ENCODE data around the gene ARID1B. TPM values are rescaled to one million over a fixed set of nuclear protein-coding genes. Genes with fewer than 3 reads are reported as not detected.

Gene ARID1B
- total and polyA plus RNA-seq, 2 of the 13 experiments (the other 11 are each of a cell fraction or from before 2014, with no cell fraction given), result 20.1 to 32.6 TPM

DNA sequence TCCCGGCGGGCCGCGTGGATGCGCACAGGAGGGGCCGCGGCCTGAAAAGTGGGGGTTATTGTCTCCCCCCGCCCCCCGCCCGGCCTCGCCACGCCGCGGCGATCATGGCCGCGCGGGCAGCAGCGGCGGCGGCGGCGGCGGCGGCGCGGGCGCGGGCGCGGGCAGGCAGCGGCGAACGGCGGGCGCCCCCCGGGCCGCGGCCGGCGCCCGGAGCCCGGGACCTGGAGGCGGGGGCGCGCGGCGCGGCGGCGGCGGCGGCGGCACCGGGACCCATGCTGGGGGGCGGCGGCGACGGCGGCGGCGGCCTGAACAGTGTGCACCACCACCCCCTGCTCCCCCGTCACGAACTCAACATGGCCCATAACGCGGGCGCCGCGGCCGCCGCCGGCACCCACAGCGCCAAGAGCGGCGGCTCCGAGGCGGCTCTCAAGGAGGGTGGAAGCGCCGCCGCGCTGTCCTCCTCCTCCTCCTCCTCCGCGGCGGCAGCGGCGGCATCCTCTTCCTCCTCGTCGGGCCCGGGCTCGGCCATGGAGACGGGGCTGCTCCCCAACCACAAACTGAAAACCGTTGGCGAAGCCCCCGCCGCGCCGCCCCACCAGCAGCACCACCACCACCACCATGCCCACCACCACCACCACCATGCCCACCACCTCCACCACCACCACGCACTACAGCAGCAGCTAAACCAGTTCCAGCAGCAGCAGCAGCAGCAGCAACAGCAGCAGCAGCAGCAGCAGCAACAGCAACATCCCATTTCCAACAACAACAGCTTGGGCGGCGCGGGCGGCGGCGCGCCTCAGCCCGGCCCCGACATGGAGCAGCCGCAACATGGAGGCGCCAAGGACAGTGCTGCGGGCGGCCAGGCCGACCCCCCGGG, 637 bp downstream of the ARID1B start (continued):
- TF ChIP-seq, protein P1, sequence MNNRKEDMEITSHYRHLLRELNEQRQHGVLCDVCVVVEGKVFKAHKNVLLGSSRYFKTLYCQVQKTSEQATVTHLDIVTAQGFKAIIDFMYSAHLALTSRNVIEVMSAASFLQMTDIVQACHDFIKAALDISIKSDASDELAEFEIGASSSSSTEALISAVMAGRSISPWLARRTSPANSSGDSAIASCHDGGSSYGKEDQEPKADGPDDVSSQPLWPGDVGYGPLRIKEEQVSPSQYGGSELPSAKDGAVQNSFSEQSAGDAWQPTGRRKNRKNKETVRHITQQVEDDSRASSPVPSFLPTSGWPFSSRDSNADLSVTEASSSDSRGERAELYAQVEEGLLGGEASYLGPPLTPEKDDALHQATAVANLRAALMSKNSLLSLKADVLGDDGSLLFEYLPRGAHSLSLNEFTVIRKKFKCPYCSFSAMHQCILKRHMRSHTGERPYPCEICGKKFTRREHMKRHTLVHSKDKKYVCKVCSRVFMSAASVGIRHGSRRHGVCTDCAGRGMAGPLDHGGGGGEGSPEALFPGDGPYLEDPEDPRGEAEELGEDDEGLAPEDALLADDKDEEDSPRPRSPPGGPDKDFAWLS (CRISPR knock-in tag; IDR thresholded peaks at IDR 0.05; ENCODE audit: borderline replicate concordance), result no peak
- TF ChIP-seq, protein P2, sequence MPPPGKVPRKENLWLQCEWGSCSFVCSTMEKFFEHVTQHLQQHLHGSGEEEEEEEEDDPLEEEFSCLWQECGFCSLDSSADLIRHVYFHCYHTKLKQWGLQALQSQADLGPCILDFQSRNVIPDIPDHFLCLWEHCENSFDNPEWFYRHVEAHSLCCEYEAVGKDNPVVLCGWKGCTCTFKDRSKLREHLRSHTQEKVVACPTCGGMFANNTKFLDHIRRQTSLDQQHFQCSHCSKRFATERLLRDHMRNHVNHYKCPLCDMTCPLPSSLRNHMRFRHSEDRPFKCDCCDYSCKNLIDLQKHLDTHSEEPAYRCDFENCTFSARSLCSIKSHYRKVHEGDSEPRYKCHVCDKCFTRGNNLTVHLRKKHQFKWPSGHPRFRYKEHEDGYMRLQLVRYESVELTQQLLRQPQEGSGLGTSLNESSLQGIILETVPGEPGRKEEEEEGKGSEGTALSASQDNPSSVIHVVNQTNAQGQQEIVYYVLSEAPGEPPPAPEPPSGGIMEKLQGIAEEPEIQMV (CRISPR knock-in tag; IDR thresholded peaks at IDR 0.05; ENCODE audit: low read depth), result peak; percentile 35; the same call in 1 of the 2 replicates
- TF ChIP-seq, protein P3, sequence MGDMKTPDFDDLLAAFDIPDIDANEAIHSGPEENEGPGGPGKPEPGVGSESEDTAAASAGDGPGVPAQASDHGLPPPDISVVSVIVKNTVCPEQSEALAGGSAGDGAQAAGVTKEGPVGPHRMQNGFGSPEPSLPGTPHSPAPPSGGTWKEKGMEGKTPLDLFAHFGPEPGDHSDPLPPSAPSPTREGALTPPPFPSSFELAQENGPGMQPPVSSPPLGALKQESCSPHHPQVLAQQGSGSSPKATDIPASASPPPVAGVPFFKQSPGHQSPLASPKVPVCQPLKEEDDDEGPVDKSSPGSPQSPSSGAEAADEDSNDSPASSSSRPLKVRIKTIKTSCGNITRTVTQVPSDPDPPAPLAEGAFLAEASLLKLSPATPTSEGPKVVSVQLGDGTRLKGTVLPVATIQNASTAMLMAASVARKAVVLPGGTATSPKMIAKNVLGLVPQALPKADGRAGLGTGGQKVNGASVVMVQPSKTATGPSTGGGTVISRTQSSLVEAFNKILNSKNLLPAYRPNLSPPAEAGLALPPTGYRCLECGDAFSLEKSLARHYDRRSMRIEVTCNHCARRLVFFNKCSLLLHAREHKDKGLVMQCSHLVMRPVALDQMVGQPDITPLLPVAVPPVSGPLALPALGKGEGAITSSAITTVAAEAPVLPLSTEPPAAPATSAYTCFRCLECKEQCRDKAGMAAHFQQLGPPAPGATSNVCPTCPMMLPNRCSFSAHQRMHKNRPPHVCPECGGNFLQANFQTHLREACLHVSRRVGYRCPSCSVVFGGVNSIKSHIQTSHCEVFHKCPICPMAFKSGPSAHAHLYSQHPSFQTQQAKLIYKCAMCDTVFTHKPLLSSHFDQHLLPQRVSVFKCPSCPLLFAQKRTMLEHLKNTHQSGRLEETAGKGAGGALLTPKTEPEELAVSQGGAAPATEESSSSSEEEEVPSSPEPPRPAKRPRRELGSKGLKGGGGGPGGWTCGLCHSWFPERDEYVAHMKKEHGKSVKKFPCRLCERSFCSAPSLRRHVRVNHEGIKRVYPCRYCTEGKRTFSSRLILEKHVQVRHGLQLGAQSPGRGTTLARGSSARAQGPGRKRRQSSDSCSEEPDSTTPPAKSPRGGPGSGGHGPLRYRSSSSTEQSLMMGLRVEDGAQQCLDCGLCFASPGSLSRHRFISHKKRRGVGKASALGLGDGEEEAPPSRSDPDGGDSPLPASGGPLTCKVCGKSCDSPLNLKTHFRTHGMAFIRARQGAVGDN (CRISPR knock-in tag; IDR thresholded peaks at IDR 0.05), result peak; percentile 47
- TF ChIP-seq, protein P4, sequence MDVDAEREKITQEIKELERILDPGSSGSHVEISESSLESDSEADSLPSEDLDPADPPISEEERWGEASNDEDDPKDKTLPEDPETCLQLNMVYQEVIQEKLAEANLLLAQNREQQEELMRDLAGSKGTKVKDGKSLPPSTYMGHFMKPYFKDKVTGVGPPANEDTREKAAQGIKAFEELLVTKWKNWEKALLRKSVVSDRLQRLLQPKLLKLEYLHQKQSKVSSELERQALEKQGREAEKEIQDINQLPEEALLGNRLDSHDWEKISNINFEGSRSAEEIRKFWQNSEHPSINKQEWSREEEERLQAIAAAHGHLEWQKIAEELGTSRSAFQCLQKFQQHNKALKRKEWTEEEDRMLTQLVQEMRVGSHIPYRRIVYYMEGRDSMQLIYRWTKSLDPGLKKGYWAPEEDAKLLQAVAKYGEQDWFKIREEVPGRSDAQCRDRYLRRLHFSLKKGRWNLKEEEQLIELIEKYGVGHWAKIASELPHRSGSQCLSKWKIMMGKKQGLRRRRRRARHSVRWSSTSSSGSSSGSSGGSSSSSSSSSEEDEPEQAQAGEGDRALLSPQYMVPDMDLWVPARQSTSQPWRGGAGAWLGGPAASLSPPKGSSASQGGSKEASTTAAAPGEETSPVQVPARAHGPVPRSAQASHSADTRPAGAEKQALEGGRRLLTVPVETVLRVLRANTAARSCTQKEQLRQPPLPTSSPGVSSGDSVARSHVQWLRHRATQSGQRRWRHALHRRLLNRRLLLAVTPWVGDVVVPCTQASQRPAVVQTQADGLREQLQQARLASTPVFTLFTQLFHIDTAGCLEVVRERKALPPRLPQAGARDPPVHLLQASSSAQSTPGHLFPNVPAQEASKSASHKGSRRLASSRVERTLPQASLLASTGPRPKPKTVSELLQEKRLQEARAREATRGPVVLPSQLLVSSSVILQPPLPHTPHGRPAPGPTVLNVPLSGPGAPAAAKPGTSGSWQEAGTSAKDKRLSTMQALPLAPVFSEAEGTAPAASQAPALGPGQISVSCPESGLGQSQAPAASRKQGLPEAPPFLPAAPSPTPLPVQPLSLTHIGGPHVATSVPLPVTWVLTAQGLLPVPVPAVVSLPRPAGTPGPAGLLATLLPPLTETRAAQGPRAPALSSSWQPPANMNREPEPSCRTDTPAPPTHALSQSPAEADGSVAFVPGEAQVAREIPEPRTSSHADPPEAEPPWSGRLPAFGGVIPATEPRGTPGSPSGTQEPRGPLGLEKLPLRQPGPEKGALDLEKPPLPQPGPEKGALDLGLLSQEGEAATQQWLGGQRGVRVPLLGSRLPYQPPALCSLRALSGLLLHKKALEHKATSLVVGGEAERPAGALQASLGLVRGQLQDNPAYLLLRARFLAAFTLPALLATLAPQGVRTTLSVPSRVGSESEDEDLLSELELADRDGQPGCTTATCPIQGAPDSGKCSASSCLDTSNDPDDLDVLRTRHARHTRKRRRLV (CRISPR knock-in tag; IDR thresholded peaks at IDR 0.05), result no peak
- TF ChIP-seq, protein P5, sequence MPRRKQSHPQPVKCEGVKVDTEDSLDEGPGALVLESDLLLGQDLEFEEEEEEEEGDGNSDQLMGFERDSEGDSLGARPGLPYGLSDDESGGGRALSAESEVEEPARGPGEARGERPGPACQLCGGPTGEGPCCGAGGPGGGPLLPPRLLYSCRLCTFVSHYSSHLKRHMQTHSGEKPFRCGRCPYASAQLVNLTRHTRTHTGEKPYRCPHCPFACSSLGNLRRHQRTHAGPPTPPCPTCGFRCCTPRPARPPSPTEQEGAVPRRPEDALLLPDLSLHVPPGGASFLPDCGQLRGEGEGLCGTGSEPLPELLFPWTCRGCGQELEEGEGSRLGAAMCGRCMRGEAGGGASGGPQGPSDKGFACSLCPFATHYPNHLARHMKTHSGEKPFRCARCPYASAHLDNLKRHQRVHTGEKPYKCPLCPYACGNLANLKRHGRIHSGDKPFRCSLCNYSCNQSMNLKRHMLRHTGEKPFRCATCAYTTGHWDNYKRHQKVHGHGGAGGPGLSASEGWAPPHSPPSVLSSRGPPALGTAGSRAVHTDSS (CRISPR knock-in tag; conservative IDR thresholded peaks at IDR 0.05), result no peak
- no peak for TF ChIP-seq NFKB2 (CRISPR knock-in tag; IDR thresholded peaks at IDR 0.05; ENCODE audit: borderline replicate concordance)
- TF ChIP-seq HNRNPK (IDR thresholded peaks at IDR 0.05; ENCODE audit: low read depth, low read length, poor library complexity, severe bottlenecking), result peak; percentile 54
- no peak for TF ChIP-seq ZNF333 (CRISPR knock-in tag; IDR thresholded peaks at IDR 0.05; ENCODE audit: borderline replicate concordance)
- TF ChIP-seq, protein P6, sequence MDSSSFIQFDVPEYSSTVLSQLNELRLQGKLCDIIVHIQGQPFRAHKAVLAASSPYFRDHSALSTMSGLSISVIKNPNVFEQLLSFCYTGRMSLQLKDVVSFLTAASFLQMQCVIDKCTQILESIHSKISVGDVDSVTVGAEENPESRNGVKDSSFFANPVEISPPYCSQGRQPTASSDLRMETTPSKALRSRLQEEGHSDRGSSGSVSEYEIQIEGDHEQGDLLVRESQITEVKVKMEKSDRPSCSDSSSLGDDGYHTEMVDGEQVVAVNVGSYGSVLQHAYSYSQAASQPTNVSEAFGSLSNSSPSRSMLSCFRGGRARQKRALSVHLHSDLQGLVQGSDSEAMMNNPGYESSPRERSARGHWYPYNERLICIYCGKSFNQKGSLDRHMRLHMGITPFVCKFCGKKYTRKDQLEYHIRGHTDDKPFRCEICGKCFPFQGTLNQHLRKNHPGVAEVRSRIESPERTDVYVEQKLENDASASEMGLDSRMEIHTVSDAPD (CRISPR knock-in tag; IDR thresholded peaks at IDR 0.05), result no peak
- no peak for TF ChIP-seq MEIS2 (CRISPR knock-in tag; IDR thresholded peaks at IDR 0.05)
